Measurements from ENCODE around the gene ZNF84.

ZNF84 gene

GRCh38 chr12:133037207-133038005, at the start of gene ZNF84:
Gene ZNF84 (plus strand): TSS chr12:133037509. CDS start chr12:133041468, 3,959 bp downstream.
- peak; percentile 98 for DNase-seq (ENCODE audit: low read depth)

DNA sequence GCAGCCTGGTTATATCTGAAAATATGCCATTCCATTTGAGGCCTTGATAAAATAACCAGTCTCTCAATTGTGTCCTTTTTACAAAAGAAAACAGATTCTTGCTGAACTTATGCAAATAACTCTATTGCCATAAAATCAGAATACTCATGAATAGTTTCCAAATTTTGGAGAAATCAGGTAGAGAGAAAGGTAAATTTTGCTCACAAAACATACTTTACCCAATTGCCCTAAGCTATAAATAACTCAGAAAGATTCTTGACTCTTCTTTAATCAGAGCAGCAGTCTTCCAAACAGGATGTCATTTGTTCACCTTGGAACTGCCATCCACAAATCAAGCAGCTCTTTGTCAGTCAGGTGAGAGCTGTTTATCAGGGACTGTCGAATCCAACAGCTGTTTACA, 38.6 kb upstream of the ZNF84 start:
- no peak for DNase-seq (ENCODE audit: low read depth)

DNA sequence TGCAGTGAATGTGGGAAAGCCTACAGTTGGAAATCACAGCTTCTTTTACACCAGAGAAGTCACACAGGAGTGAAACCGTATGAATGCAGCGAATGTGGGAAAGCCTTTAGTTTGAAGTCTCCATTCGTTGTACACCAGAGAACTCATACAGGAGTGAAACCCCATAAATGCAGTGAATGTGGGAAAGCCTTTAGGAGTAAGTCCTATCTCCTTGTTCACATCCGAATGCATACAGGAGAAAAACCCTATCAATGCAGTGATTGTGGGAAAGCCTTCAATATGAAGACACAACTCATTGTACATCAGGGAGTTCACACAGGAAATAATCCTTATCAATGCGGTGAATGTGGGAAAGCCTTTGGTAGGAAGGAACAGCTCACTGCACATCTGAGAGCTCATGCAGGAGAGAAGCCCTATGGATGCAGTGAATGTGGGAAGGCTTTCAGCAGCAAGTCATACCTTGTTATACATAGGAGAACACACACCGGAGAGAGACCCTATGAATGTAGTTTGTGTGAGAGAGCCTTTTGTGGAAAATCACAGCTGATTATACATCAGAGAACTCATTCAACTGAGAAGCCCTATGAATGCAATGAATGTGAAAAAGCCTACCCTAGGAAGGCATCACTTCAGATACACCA, 26.5 kb upstream of the ZNF84 start:
- no peak for DNase-seq (ENCODE audit: low read depth)

GRCh38 chr12:133023566-133023965, 13.7 kb upstream of the ZNF84 start:
- DNase-seq (ENCODE audit: low read depth) = peak; percentile 19

DNA sequence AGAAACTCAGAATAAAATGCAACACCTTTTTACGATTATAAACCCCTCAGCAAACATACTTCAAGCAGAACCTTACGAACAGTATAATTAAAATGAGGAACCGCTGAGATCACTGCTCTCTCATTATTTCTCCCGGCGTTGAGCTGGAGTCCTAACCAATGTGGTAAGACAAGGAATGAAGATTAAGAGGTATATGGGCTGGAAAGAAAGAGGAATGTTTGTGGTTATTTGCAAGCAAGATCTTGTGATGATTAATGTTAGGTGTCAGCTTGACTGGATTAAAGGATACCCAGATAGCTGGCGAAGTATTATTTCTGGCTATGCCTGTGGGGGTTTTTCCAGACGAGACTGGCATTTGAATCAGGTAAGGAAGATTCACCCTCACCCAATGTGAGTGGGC, 10.3 kb upstream of the ZNF84 start:
- no peak for DNase-seq (ENCODE audit: low read depth)

- DNase-seq (ENCODE audit: low read depth) = peak; percentile 11
Measured at GRCh38 chr12:133038118-133038709, 905 bp downstream of the ZNF84 start.

DNA sequence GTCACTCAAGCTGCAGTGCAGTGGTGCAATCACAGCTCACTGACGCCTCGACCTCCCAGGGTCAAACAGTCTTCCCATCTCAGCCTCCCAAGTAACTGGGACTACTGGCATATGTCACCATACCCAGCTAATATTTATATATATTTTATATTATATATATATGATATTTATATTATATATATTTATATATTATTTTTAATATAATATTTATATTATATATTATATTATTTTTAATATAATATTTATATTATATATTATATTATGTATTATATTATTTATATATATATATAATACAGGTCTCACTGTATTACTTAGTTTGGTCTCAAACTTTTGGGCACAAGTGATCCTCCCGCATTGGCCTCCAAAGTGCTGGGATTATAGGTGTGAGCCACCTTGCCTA, 9.4 kb downstream of the ZNF84 start:
- no peak for DNase-seq (ENCODE audit: low read depth)

- DNase-seq (ENCODE audit: low read depth) = no peak
Measured at GRCh38 chr12:133057446-133057845, 20.1 kb downstream of the ZNF84 start.

DNA sequence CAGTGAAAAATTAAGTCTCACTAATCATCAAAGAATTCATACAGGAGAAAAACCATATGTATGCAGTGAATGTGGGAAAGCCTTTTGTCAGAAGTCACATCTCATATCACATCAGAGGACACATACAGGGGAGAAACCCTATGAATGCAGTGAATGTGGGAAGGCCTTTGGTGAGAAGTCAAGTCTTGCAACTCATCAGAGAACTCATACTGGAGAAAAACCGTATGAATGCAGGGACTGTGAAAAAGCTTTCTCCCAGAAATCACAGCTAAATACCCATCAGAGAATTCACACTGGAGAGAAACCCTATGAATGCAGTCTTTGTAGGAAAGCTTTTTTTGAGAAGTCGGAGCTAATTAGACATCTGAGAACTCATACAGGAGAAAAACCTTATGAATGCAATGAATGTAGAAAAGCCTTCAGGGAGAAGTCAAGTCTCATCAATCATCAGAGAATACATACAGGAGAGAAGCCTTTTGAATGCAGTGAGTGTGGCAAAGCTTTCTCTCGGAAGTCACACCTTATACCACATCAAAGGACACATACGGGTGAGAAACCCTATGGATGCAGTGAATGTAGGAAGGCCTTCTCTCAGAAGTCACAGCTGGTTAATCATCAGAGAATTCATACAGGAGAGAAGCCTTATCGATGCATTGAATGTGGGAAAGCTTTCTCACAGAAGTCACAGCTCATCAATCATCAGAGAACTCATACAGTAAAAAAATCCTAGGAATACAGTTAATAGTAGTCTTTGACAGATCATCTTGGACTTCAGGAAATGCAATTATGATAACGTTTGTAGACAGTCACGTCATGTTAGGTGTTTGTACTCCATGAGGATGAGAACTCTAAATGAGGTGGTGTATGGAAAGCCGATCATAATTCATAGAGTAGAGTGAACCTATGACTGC, 21.1 kb downstream of the ZNF84 start:
- DNase-seq (ENCODE audit: low read depth) = peak; percentile 22

DNA sequence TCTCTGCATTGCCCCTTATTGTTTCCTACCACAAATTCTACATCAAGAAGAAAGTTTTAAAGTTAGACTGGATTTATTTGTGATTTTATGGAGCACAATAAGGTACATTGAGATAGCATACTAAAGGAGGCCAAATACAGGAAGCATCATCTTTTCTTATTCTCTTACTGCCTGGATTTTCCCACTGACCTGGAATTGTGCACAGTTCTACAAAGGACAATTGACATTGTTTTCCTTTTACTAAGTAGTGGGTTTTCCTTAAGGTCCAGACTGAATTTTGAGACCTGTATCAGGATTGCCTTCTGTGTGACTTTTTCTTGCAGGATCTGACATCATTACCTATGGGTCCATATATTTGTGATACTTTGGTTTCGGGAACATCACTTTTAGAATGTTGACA, 24.6 kb downstream of the ZNF84 start:
- no peak for DNase-seq (ENCODE audit: low read depth)

DNA sequence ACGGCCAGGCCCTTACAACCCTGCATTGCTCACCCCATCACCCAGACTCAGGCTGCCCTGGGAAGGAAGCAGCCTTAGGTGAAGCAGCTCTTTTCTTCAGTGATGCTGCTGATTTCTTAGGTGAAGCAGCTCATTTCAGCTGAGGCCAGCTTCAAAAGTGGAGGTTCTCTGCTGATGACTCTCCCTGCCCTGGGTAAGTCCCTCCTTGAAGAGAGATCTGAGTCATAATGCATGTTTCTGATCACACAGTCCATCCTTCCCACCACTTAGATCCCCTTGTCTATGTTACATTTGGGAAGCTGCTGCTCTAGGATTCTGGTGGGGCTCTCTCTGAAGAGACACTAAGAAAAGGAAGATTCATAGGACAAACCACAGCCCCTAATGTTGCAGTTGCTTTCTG, 26.2 kb downstream of the ZNF84 start:
- DNase-seq (ENCODE audit: low read depth) = no peak

DNA sequence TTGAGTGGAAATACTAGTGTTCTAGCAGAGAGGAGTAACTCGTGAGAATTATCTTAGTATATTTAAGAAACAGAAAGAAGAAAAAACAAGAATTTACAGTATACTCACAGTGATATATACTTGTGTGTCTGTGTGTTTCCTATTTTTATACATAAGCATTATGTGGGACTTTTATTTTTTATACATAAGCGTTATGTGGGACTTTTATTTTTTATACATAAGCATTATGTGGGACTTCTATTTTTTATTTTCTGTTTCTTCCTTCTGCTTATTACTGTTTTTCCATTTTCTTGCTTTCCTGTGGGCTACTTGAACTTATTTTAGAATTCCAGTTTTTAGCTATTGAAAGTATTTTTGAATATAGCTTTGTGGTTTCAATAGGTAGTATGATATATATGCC, 36.5 kb downstream of the ZNF84 start:
- no peak for DNase-seq (ENCODE audit: low read depth)

- peak; percentile 98 for DNase-seq (ENCODE audit: low read depth)
Measured at GRCh38 chr12:133080026-133080367, 42.7 kb downstream of the ZNF84 start.

DNA sequence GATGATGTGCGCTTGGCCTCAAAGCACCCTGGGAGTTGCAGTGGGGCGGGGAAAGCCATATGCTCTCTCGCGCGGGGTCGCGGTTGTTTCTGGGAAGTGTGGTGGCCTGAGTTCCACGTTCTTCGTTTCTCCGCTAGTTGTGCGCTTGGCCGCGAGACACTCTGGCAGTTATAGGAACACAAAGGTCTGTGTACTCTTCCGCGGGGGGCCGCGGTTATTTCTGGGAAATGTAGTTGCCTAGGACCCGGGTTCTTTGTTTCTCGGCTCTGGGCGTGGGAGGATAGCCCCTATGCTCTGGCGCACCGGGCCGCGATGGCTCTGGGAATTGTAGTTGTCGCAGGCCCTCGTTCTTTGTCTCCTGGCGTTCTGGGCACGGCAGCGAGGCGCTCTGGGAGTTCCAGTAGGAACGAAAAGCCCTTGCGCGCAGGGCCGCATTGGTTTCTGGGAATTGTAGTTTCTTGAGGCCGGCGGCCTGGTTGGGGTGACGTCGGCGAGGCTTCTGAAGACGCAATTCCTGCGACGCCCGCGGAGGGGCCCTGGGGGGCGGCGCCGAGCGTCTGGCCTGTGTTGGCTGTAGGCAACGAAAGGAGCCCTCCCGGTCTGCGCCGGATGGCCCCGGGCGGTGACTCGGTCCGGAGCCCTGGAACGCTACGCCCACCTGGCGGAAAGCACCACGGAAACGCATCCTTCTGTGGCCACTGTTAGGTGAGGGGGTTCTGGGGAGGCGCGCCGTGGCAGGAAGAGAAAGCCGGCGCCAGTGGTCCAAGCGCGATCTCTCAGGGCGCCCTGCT, 43.3 kb downstream of the ZNF84 start, which contains the start of gene ZNF140:
Gene ZNF140, plus strand, starts transcription at position 556 of the 791 bp plus-strand sequence. CDS start 398 bp downstream, outside the sequence.
- peak; percentile 96 for DNase-seq (ENCODE audit: low read depth)

GRCh38 chr12:133081159-133081780, 44.0 kb downstream of the ZNF84 start:
- peak; percentile 10 for DNase-seq (ENCODE audit: low read depth)

DNA sequence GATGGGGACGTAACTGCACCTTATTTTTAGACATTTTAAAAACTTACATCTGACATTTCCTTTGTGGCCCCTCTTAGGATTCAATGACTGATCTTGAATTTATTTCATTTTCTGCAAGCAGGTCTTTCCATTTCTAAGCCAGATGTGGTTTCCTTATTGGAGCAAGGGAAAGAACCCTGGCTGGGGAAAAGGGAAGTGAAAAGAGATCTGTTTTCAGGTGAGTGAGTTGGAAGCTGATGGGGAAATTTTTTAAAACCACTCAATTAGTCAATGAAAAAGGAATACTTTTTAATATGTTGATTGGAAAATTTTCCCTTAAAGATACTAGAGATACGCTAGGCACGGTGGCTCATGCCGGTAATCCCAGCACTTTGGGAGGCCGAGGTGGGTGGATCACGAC, 46.0 kb downstream of the ZNF84 start:
- no peak for DNase-seq (ENCODE audit: low read depth)

DNA sequence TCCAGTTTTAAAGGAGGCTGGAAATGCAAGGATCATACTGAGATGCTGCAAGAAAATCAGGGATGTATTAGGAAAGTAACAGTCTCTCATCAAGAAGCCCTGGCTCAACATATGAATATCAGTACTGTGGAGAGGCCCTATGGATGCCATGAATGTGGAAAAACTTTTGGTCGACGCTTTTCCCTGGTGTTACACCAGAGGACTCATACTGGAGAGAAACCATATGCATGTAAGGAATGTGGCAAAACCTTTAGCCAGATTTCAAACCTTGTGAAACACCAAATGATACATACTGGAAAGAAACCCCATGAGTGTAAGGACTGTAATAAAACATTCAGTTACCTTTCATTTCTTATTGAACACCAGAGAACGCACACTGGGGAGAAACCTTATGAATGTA, 68.3 kb downstream of the ZNF84 start:
- DNase-seq (ENCODE audit: low read depth) = peak; percentile 10

- DNase-seq (ENCODE audit: low read depth) = peak; percentile 27
Measured at GRCh38 chr12:133106253-133106652, 68.9 kb downstream of the ZNF84 start.

GRCh38 chr12:133107121-133107520, 69.8 kb downstream of the ZNF84 start:
- no peak for DNase-seq (ENCODE audit: low read depth)

- no peak for DNase-seq (ENCODE audit: low read depth)
Measured at GRCh38 chr12:133108150-133108549, 70.8 kb downstream of the ZNF84 start.

All from ELR (cell line).